GM18502 (cell line): ENCODE data around the gene SCYGR6.
"Not testable (repeated sequence)": the region's sequence is repeated elsewhere in the genome, so short reads cannot be mapped to it uniquely, and the experiment has no call there.

Source experiments
- ATAC-seq: cut with Tn5 transposase; IDR thresholded peaks from one replicate; pipeline ENCODE4 v1.9.1; 2021; ENCODE audit warnings: mild to moderate bottlenecking; ENCODE audit not compliant: unreplicated experiment, poor library complexity

The SCYGR6 gene

GRCh38 chr2:227724394-227725039 is at the start of gene SCYGR6:
TSS of gene SCYGR6 (minus strand) at chr2:227724757. CDS start at chr2:227724757, 0 bp downstream.
- ATAC-seq, result no peak

- ATAC-seq, result peak; percentile 67
Measured at GRCh38 chr2:227774011-227774624, 49.6 kb upstream of the SCYGR6 start.

- ATAC-seq, result no peak
Measured at GRCh38 chr2:227772932-227773331, 48.4 kb upstream of the SCYGR6 start.

- ATAC-seq, result no peak
Measured at GRCh38 chr2:227772197-227772661, 47.7 kb upstream of the SCYGR6 start.

GRCh38 chr2:227767830-227768229 is 43.3 kb upstream of the SCYGR6 start:
- ATAC-seq, result no peak

- peak; percentile 99 for ATAC-seq
Measured at GRCh38 chr2:227766373-227766883, 41.9 kb upstream of the SCYGR6 start.

- ATAC-seq, result peak; percentile 18
Measured at GRCh38 chr2:227765788-227766372, 41.3 kb upstream of the SCYGR6 start.

GRCh38 chr2:227761740-227762476 is 37.4 kb upstream of the SCYGR6 start:
- no peak for ATAC-seq

GRCh38 chr2:227759411-227760118 is 35.0 kb upstream of the SCYGR6 start:
- ATAC-seq, result no peak

- not testable (repeated sequence) for ATAC-seq
Measured at GRCh38 chr2:227756261-227756660, 31.7 kb upstream of the SCYGR6 start.

GRCh38 chr2:227748079-227748478 is 23.5 kb upstream of the SCYGR6 start:
- ATAC-seq, result no peak

GRCh38 chr2:227745594-227745993 is 21.0 kb upstream of the SCYGR6 start, which contains the start of gene SCYGR8:
TSS of gene SCYGR8 (plus strand) at chr2:227745894. CDS start at chr2:227745894, 0 bp downstream.
- ATAC-seq, result no peak

GRCh38 chr2:227740705-227741104 is 16.1 kb upstream of the SCYGR6 start:
- not testable (repeated sequence) for ATAC-seq

- no peak for ATAC-seq
Measured at GRCh38 chr2:227739351-227739750, 14.8 kb upstream of the SCYGR6 start.

- ATAC-seq, result no peak
Measured at GRCh38 chr2:227728035-227728434, 3.5 kb upstream of the SCYGR6 start, which contains the start of gene SCYGR7. TSS of gene SCYGR7 (plus strand) at chr2:227728335. CDS start at chr2:227728335, 0 bp downstream.

GRCh38 chr2:227722821-227723220 is 1.7 kb downstream of the SCYGR6 start:
- ATAC-seq, result not testable (repeated sequence)

GRCh38 chr2:227720680-227721079 is 3.9 kb downstream of the SCYGR6 start:
- no peak for ATAC-seq

GRCh38 chr2:227719641-227720040 is 4.9 kb downstream of the SCYGR6 start:
- no peak for ATAC-seq

- no peak for ATAC-seq
Measured at GRCh38 chr2:227717687-227718567, 6.6 kb downstream of the SCYGR6 start, which contains the start of gene SLC19A3. TSS of gene SLC19A3 (minus strand) at chr2:227718028. CDS start at chr2:227702318, 15,710 bp downstream.
